ENCODE results near the gene CROCC2.

CROCC2 gene

DNA sequence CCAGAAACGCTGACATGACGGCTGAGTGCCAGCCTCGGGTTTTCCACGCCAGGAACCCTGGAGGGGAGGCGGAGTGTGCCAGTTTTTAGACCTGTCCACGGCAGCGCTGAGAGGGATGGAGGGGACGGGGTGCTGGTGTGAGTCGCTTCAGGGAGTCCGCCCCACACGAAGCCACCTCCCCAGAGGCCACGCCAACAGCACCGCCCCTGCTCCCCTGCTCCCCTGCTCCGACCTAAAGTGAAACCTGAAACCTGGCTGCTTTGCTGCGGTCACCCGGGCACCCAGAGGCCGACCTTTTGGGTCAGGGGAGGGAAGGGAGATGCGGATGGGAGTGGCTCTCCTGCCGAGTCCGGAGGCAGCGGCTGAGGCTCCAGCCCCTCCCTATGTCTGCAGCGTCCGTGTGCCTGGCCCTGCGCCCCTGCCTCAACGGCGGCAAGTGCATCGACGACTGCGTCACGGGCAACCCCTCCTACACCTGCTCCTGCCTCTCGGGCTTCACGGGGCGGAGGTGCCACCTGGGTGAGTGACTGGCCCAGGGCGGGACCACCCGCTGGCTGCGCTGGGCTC lies 130.3 kb downstream of the CROCC2 start:
- DNase-seq (ENCODE audit: low read depth, low spot score): no peak
- no peak overlapping the region for H3K4me3 ChIP-seq (ENCODE audit: low read length)

DNA sequence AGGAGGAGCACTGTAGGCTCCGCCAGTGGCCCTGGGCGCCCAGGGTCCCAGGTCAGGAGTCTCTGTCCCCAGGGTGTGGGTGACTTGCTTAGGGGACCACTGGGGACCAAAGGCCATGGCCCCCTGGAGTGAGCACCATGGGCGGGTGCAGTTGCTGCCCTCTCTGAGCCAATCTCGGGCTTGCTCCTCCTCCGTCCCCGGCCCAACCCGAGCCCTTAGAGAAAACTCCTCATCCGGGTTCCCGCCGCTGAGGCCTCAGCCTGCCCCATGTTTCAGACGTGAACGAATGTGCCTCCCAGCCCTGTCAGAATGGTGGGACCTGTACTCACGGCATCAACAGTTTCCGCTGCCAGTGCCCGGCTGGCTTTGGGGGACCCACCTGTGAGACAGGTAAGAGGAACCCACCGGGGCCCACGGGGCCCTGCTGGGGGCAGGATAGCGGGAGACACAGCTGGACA lies 130.9 kb downstream of the CROCC2 start:
- DNase-seq (ENCODE audit: low read depth, low spot score): no peak
- H3K4me3 ChIP-seq (ENCODE audit: low read length): no peak overlapping the region

DNA sequence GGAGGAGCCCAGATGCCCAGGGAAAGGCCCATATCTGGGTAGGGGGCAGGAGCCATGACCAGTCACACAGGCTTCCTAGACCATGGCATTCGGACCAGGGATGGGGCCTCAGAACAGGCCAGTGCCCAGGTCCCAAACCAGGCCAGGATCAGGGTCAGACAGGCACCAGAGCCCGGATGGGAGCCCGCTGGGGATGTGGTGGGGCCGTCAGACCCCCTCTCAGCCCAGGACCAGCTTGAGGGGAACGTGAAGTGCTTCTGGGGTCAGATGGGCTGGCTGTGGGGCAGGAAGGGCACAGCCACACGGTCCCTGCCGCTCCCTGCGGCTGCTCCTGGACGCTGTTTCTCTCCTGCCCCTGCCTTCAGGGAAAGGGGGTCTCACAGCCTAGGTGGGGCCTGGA lies 131.4 kb downstream of the CROCC2 start:
- no peak overlapping the region for H3K4me3 ChIP-seq (ENCODE audit: low read length)
- DNase-seq (ENCODE audit: low read depth, low spot score): no peak

DNA sequence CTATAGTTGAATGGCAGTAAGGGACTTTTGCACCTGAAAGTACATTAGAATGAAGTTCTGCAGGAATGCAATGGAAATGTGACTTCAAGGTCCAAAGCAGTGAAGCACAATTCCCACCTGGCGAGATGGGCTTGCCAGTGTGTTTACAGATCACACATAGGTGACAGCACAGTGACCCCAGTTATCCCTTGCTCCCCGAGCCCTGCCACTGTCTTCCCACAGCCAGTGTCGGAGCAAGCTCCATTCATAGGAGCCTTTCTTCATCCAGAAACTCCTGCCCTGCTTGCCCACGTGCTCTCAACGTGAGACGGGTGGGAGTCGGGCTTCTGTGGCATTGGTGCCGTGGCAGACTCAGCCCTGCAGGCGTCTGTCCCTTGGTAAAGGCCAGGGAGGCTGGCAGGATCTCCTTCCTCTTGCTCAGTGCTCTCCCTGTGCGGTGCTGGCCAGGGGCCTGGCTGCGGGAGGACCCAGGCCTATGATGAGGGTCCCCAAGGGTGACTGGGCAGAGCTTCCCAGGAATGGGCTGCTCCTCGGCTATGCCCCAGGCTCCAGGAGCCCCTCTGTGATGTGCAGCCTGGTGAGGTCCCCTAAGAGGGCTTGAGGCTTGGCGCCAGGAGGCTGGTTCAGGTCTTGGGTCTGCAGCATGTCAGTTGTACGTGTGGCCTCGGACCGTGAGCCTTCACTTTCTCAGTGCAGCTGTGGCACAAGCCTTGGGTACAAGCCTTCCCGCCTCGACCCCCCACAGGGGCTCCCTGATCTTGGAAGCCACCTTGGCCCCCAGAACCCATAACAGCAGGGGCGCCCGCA lies 132.4 kb downstream of the CROCC2 start:
- H3K4me3 ChIP-seq (ENCODE audit: low read length): no peak overlapping the region
- DNase-seq (ENCODE audit: low read depth, low spot score): no peak

DNA sequence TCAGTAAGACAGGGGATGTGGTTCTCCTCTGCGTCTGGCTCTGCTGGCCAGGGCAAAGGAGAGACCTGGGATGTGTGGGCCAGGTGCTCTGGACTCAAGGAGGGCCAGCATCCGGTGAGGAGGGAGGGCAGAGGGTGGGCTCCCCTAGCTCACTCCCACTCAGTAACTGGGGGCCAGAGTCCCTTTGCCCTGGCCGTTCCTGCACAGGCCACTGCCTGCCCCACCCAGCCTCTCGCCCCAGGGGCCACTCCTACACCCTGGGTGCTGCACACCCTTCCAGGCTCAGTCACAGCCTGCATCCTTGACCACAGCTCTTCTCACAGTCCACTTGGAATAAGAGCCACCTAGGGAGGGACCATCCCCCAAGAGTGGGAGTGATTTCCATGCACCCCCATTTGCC lies 133.3 kb downstream of the CROCC2 start:
- H3K4me3 ChIP-seq (ENCODE audit: low read length): no peak overlapping the region
- no peak for DNase-seq (ENCODE audit: low read depth, low spot score)

DNA sequence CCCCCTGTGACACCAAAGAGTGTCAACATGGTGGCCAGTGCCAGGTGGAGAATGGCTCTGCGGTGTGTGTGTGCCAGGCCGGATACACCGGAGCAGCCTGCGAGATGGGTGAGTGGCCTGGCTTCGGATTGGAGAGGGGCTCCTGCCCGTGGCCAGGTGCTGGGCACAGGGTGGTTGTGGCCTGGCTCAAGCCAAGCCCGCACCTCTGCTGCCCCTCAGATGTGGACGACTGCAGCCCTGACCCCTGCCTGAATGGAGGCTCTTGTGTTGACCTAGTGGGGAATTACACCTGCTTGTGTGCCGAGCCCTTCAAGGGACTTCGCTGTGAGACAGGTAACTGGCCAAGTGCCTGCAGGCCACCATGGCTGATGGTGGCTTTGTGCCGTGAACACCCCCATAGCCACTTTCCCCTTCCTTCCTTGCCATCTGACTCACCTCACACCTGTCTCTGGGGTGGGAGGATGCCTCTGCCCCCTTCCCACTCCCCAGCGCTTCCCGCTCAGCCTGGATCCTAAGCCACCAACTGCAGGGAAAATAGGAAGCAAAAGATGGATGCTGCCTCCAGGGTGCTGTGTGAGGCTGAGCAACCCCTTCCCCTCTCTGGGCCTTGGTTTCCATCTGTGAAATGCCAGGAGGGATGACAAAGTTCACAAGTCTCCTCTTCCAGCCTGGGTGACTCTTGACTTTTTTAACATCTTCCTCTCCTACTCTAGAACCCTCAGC lies 134.1 kb downstream of the CROCC2 start:
- no peak overlapping the region for H3K4me3 ChIP-seq (ENCODE audit: low read length)
- no peak for DNase-seq (ENCODE audit: low read depth, low spot score)

DNA sequence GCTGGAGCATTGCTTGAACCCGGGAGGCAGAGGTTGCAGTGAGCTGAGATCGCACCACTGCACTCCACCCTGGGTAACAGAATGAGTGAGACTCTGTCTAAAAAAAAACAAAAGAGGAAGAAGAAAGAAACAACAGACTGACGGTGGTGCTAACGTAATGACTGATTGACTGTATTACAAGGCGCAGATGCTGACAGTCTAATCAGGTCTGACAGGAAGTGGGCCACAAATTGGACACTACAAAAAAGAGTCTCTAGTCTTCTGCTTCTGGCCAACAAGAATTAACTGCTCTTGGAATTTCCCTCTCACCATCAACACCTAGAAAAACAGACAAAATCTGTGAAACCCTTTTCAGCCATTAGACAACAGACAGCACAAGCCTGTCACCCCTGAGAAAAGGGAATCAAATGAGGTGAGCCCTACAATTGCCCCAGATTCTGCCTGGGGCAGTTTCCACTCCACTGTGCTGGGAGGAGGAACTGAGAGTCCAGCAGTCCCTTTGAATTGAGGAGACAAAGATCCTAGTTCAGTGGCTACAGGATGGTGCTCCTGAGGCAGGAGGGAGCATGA lies 135.5 kb downstream of the CROCC2 start:
- no peak for DNase-seq (ENCODE audit: low read depth, low spot score)
- no peak overlapping the region for H3K4me3 ChIP-seq (ENCODE audit: low read length)
